CD4-positive, alpha-beta T cell treated with Interleukin-6 at 100 ng/mL for 8 hours (primary cell): ENCODE measurements around the gene SCN7A.
"Not testable (repeated sequence)": the region's sequence is repeated elsewhere in the genome, so short reads cannot be mapped to it uniquely, and the experiment has no call there.

Source experiments
- DNase-seq: peaks from one replicate; pipeline ENCODE4 v3.0.0-alpha.2; 2020; ENCODE audit warnings: mixed read lengths, low spot score

Gene SCN7A

GRCh38 chr2:166360426-166360825 is 133.6 kb downstream of the SCN7A start:
- DNase-seq: no peak

GRCh38 chr2:166357950-166358321 is 136.1 kb downstream of the SCN7A start:
- DNase-seq: not testable (repeated sequence)

- no peak for DNase-seq
These were observed 136.7 kb downstream of the SCN7A start for GRCh38 chr2:166357068-166357949.
